ENCODE data around the gene PHF24.

The PHF24 gene

DNA sequence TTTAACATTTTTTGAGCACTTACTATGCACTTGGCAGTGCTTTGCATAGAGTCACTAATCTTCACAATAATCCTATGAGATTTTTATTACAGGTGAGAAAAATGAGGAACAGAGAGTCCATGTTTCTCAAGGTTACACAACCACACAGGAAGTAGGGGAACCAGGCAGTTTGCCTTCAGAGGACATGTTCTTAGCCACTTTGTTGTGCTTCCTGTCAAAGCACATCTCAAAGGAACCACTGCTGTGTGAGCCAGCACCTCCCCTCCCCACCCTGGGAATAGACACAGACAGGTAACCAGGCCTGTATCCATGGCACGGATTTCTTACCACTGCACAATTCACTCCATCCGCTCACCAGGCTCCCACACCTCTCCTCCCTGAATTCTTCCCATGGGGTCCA, 25.1 kb downstream of the PHF24 start:
- ChIA-PET CTCF (interaction anchor here (0.7 to 7.1 kb wide), 6 partner anchors 11 to 86 kb away, joined by 3 to 124 read pairs (median 4); a partner anchor contains a TSS), POLR2A (no interaction called here)
- no peak overlapping the region for H3K4me3 ChIP-seq (ENCODE audit: low read depth, low read length)
- H3K36me3 ChIP-seq (ENCODE audit: control insufficient read depth in 2 of 2, insufficient read depth in 1 of 2, low read length in 2 of 2) = no peaks in the 10 kb centered on the region
- TF ChIP-seq ZNF266 (tag by site-specific recombination; IDR thresholded peaks at IDR 0.05; ENCODE audit: low read depth) (no peak), ZNF140 (tag by site-specific recombination; IDR thresholded peaks at IDR 0.05) (no peak), YY1 (tag by site-specific recombination; IDR thresholded peaks at IDR 0.05) (no peak), PRDM1 (tag by site-specific recombination; IDR thresholded peaks at IDR 0.05) (no peak), ZNF544 (tag by site-specific recombination; IDR thresholded peaks at IDR 0.05) (no peak), ZNF610 (tag by site-specific recombination; IDR thresholded peaks at IDR 0.05; ENCODE audit: borderline replicate concordance) (no peak), SALL2 (tag by site-specific recombination; IDR thresholded peaks at IDR 0.05; ENCODE audit: borderline replicate concordance) (no peak), ZNF416 (tag by site-specific recombination; IDR thresholded peaks at IDR 0.05) (no peak), ZNF394 (tag by site-specific recombination; IDR thresholded peaks at IDR 0.05; ENCODE audit: borderline replicate concordance) (no peak), ZBTB1 (tag by site-specific recombination; IDR thresholded peaks at IDR 0.05) (no peak), KLF7 (tag by site-specific recombination; IDR thresholded peaks at IDR 0.05; ENCODE audit: borderline replicate concordance) (no peak), ZNF645 (tag by site-specific recombination; IDR thresholded peaks at IDR 0.05) (no peak), ZNF280D (tag by site-specific recombination; IDR thresholded peaks at IDR 0.05) (no peak), ZNF184 (tag by site-specific recombination; IDR thresholded peaks at IDR 0.05) (no peak), ZNF660 (tag by site-specific recombination; IDR thresholded peaks at IDR 0.05) (no peak), ZNF174 (tag by site-specific recombination; IDR thresholded peaks at IDR 0.05) (no peak), ZBTB21 (tag by site-specific recombination; IDR thresholded peaks at IDR 0.05) (no peak), KLF10 (tag by site-specific recombination; IDR thresholded peaks at IDR 0.05) (no peak)
- TF ChIP-seq, protein P1, sequence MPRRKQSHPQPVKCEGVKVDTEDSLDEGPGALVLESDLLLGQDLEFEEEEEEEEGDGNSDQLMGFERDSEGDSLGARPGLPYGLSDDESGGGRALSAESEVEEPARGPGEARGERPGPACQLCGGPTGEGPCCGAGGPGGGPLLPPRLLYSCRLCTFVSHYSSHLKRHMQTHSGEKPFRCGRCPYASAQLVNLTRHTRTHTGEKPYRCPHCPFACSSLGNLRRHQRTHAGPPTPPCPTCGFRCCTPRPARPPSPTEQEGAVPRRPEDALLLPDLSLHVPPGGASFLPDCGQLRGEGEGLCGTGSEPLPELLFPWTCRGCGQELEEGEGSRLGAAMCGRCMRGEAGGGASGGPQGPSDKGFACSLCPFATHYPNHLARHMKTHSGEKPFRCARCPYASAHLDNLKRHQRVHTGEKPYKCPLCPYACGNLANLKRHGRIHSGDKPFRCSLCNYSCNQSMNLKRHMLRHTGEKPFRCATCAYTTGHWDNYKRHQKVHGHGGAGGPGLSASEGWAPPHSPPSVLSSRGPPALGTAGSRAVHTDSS (tag by site-specific recombination; IDR thresholded peaks at IDR 0.05) = no peak
- TF ChIP-seq, protein P2, sequence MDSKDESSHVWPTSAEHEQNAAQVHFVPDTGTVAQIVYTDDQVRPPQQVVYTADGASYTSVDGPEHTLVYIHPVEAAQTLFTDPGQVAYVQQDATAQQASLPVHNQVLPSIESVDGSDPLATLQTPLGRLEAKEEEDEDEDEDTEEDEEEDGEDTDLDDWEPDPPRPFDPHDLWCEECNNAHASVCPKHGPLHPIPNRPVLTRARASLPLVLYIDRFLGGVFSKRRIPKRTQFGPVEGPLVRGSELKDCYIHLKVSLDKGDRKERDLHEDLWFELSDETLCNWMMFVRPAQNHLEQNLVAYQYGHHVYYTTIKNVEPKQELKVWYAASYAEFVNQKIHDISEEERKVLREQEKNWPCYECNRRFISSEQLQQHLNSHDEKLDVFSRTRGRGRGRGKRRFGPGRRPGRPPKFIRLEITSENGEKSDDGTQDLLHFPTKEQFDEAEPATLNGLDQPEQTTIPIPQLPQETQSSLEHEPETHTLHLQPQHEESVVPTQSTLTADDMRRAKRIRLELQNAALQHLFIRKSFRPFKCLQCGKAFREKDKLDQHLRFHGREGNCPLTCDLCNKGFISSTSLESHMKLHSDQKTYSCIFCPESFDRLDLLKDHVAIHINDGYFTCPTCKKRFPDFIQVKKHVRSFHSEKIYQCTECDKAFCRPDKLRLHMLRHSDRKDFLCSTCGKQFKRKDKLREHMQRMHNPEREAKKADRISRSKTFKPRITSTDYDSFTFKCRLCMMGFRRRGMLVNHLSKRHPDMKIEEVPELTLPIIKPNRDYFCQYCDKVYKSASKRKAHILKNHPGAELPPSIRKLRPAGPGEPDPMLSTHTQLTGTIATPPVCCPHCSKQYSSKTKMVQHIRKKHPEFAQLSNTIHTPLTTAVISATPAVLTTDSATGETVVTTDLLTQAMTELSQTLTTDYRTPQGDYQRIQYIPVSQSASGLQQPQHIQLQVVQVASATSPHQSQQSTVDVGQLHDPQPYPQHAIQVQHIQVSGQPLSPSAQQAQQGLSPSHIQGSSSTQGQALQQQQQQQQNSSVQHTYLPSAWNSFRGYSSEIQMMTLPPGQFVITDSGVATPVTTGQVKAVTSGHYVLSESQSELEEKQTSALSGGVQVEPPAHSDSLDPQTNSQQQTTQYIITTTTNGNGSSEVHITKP (tag by site-specific recombination; IDR thresholded peaks at IDR 0.05) = no peak
- no peaks in the 10 kb centered on the region for H3K4me1 ChIP-seq (ENCODE audit: control insufficient read depth, insufficient read depth, low read length)
- H3K9me3 ChIP-seq (ENCODE audit: control insufficient read depth, insufficient read depth, low read depth, low read length) = no peaks in the 10 kb centered on the region
- H3K27ac ChIP-seq (ENCODE audit: extremely low read depth, low read depth, low read length) = no peak overlapping the region
